GM23338 (cell line): ENCODE results near the gene FGD3. TPM values are rescaled to one million over a fixed set of nuclear protein-coding genes. Genes with fewer than 3 reads are reported as not detected.

Experiments used
- ATAC-seq: fragments of 200-7000 bp; cut with Tn5 transposase; 3 replicates; pipeline ENCODE4 v1.9.1; 2020
- DNase-seq: peaks from one replicate; pipeline ENCODE4 v3.0.0-alpha.2; 2015; ENCODE audit warnings: low spot score
- H2AFZ ChIP-seq: fragments of 200-600 bp; sonication (generic); 2 replicates; pipeline ENCODE4 v1.8.0; 2016; ENCODE audit warnings: antibody characterized with exemption, mild to moderate bottlenecking, moderate library complexity
- H3F3A ChIP-seq: fragments of 200-600 bp; sonication (generic); replicated peaks from 2 replicates; pipeline ENCODE4 v1.8.0; 2017; ENCODE audit warnings: antibody characterized with exemption, mixed run types, low read depth
- H3K27ac ChIP-seq: fragments of 200-600 bp; sonication (generic); 2 replicates; pipeline ENCODE4 v1.6.1; 2016; ENCODE audit warnings: low read depth
- H3K27me3 ChIP-seq: fragments of 200-600 bp; sonication (generic); 2 replicates; pipeline ENCODE4 v1.8.0; 2016; ENCODE audit warnings: mild to moderate bottlenecking, mixed run types, moderate library complexity; ENCODE audit not compliant: insufficient read depth
- H3K36me3 ChIP-seq: fragments of 200-600 bp; sonication (generic); 2 replicates; pipeline ENCODE4 v1.8.0; 2016; ENCODE audit warnings: mild to moderate bottlenecking; ENCODE audit not compliant: insufficient read depth
- H3K4me1 ChIP-seq: fragments of 200-600 bp; sonication (generic); 2 replicates; pipeline ENCODE4 v1.8.0; 2016; ENCODE audit warnings: mild to moderate bottlenecking, moderate library complexity; ENCODE audit not compliant: insufficient read depth
- H3K4me2 ChIP-seq: fragments of 200-600 bp; sonication (generic); 2 replicates; pipeline ENCODE4 v1.7.1; 2017; ENCODE audit warnings: mixed run types
- H3K4me3 ChIP-seq: fragments of 200-600 bp; sonication (generic); 2 replicates; pipeline ENCODE4 v1.6.1; 2016; ENCODE audit warnings: mixed run types
- H3K79me2 ChIP-seq: fragments of 200-600 bp; sonication (generic); replicated peaks from 2 replicates; pipeline ENCODE4 v1.8.0; 2017; ENCODE audit warnings: mild to moderate bottlenecking; ENCODE audit not compliant: insufficient read depth
- H3K9me2 ChIP-seq: fragments of 200-600 bp; sonication (generic); 2 replicates; pipeline ENCODE4 v1.8.0; 2017; ENCODE audit not compliant: insufficient read depth
- H4K20me1 ChIP-seq: fragments of 200-600 bp; sonication (generic); replicated peaks from 2 replicates; pipeline ENCODE4 v1.8.0; 2017; ENCODE audit warnings: mild to moderate bottlenecking; ENCODE audit not compliant: insufficient read depth
- H3K27ac Mint-ChIP-seq: 2 replicates; pipeline ENCODE4 v1.8.0; 2020; ENCODE audit warnings: inconsistent platforms, mild to moderate bottlenecking, moderate library complexity, mixed read lengths
- H3K27me3 Mint-ChIP-seq: 3 replicates; pipeline ENCODE4 v1.8.0; 2022; ENCODE audit warnings: low read depth, mild to moderate bottlenecking, moderate library complexity, mixed read lengths, inconsistent platforms; ENCODE audit not compliant: insufficient read depth, poor library complexity
- H3K36me3 Mint-ChIP-seq: 3 replicates; pipeline ENCODE4 v1.8.0; 2021; ENCODE audit warnings: low read depth, mild to moderate bottlenecking, inconsistent platforms, moderate library complexity, mixed read lengths
- H3K4me1 Mint-ChIP-seq: 3 replicates; pipeline ENCODE4 v1.8.0; 2020; ENCODE audit warnings: mild to moderate bottlenecking, inconsistent platforms, mixed read lengths
- H3K4me3 Mint-ChIP-seq: 3 replicates; pipeline ENCODE4 v1.8.0; 2021; ENCODE audit warnings: moderate library complexity, mild to moderate bottlenecking, inconsistent platforms, mixed read lengths
- H3K9me3 Mint-ChIP-seq: 3 replicates; pipeline ENCODE4 v1.8.0; 2020; ENCODE audit warnings: moderate library complexity, mild to moderate bottlenecking, inconsistent platforms, mixed read lengths
- CREB1 ChIP-seq: fragments of 250-450 bp; sonication (Bioruptor Pico); IDR thresholded peaks from 2 replicates; pipeline ENCODE4 v1.5.0; 2020; ENCODE audit warnings: low read depth, mild to moderate bottlenecking, moderate library complexity
- EZH2 ChIP-seq: fragments of 200-600 bp; sonication (generic); IDR thresholded peaks from one replicate; pipeline ENCODE4 v1.8.0; 2017; ENCODE audit warnings: antibody characterized with exemption, mild to moderate bottlenecking, low read depth; ENCODE audit not compliant: unreplicated experiment
- EZH2phosphoT487 ChIP-seq: fragments of 200-600 bp; sonication (generic); IDR thresholded peaks from one replicate; pipeline ENCODE4 v1.8.1; 2018; ENCODE audit warnings: antibody characterized with exemption; ENCODE audit not compliant: unreplicated experiment
- JUNB ChIP-seq: IDR thresholded peaks from one replicate; pipeline ENCODE4 v1.6.1; 2016; ENCODE audit warnings: antibody characterized with exemption; ENCODE audit not compliant: unreplicated experiment
- NANOG ChIP-seq: IDR thresholded peaks from 2 replicates; pipeline ENCODE4 v1.6.1; 2016; ENCODE audit warnings: antibody characterized with exemption, borderline replicate concordance
- POLR2AphosphoS5 ChIP-seq: IDR thresholded peaks from 2 replicates; pipeline ENCODE4 v1.6.1; 2016; ENCODE audit warnings: antibody characterized with exemption, low read depth
- STAT1 ChIP-seq: IDR thresholded peaks from one replicate; pipeline ENCODE4 v1.6.1; 2016; ENCODE audit warnings: antibody characterized with exemption; ENCODE audit not compliant: unreplicated experiment
- ZNF114 ChIP-seq: fragments of 250-450 bp; sonication (Bioruptor Pico); IDR thresholded peaks from 2 replicates; pipeline ENCODE4 v1.5.0; 2020; ENCODE audit warnings: mild to moderate bottlenecking, moderate library complexity
- ZNF331 ChIP-seq: fragments of 250-450 bp; sonication (Bioruptor Pico); IDR thresholded peaks from 2 replicates; pipeline ENCODE4 v1.5.0; 2020; ENCODE audit warnings: low read depth, mild to moderate bottlenecking, moderate library complexity
- polyA plus RNA-seq: library from polyadenylated mRNA; unstranded; fragments of >200 nt; fragmentation: Nextera tagmentation; extraction: Ambion mirVana; gene quantifications from 2 replicates; pipeline ENCODE4 v1.2.1, GENCODE V29; 2016
- total RNA-seq: library from RNA; depleted of rRNA; stranded (reverse); fragments of >200 nt; shearing (Covaris generic); gene quantifications from 2 replicates; pipeline ENCODE4 v1.2.3, GENCODE V29; 2014
- TF ChIP-seq, protein P1 (sequence below), 2 experiments: fragments of 200-600 bp in 1 of 2; sonication (generic) in 1 of 2; conservative IDR thresholded peaks; 2 replicates each; pipeline versions ENCODE4 v1.5.1 to v1.6.1; 2016 to 2017; ENCODE audit warnings: antibody characterized with exemption in 2 of 2, low read depth in 2 of 2, mild to moderate bottlenecking in 2 of 2, moderate library complexity in 1 of 2
- TF ChIP-seq, protein P2 (sequence below): IDR thresholded peaks from 2 replicates; pipeline ENCODE4 v1.6.1; 2016; ENCODE audit warnings: antibody characterized with exemption
- TF ChIP-seq, protein P3 (sequence below): fragments of 250-450 bp; sonication (Bioruptor Pico); IDR thresholded peaks from 2 replicates; pipeline ENCODE4 v1.5.0; 2020; ENCODE audit warnings: mild to moderate bottlenecking, moderate library complexity
- TF ChIP-seq, protein P4 (sequence below): IDR thresholded peaks from one replicate; pipeline ENCODE4 v1.6.1; 2018; ENCODE audit warnings: antibody characterized with exemption; ENCODE audit not compliant: unreplicated experiment

The FGD3 gene
- total and polyA plus RNA-seq, 2 experiments from 2014 or later: 0.95 to 1.7 TPM

DNA sequence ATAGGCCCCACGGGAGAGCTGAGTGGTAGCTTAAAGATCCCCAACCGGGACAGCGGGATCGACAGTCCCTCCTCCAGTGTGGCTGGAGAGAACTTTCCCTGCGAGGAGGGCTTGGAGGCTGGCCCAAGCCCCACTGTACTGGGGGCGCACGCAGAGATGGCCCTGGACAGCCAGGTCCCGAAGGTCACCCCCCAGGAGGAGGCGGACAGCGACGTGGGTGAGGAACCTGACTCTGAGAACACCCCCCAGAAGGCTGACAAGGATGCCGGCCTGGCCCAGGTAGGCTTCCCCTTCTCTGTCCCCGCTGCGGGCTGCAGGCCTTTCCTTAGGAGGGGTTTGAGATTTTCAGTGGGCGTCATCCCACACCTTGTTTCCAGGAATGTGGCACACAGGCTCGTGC, 29.1 kb downstream of the FGD3 start (continued):
- TF ChIP-seq, protein P1, sequence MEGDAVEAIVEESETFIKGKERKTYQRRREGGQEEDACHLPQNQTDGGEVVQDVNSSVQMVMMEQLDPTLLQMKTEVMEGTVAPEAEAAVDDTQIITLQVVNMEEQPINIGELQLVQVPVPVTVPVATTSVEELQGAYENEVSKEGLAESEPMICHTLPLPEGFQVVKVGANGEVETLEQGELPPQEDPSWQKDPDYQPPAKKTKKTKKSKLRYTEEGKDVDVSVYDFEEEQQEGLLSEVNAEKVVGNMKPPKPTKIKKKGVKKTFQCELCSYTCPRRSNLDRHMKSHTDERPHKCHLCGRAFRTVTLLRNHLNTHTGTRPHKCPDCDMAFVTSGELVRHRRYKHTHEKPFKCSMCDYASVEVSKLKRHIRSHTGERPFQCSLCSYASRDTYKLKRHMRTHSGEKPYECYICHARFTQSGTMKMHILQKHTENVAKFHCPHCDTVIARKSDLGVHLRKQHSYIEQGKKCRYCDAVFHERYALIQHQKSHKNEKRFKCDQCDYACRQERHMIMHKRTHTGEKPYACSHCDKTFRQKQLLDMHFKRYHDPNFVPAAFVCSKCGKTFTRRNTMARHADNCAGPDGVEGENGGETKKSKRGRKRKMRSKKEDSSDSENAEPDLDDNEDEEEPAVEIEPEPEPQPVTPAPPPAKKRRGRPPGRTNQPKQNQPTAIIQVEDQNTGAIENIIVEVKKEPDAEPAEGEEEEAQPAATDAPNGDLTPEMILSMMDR (conservative IDR thresholded peaks at IDR 0.05; ENCODE audit: low read depth in 2 of 2): no peak

DNA sequence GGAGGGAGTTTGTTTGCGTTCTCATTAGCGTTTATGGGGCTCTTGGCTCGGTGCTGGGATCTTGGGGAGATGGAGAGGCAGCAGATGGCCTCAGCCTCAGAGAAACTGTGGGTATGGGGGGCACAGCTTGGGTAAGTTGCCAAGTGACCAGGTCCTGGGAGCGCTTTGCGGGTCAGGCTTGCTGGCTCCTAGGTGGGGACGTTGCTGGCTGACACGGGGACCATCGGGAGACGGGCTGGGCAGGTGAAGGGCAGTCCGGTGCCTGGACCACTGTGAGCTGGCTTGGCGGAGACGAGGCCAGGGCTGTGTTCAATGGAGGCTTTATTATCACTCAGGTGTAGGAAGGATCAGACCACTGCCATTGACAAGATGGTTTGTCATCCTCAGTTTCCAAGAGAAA, 30.0 kb downstream of the FGD3 start:
- no peak overlapping the region for H3K27ac Mint-ChIP-seq
- Histone ChIP-seq H3K79me2 (no peaks in the 10 kb centered on the region), H3K4me3 (no peak overlapping the region), H3K9me2 (no peaks in the 10 kb centered on the region), H3K4me2 (no peak overlapping the region), H2AFZ (no peak overlapping the region), H3K4me1 (peaks cover 16% of the 10 kb centered on the region), H3F3A (no peaks in the 10 kb centered on the region), H3K27ac (no peak overlapping the region), H3K36me3 (peaks cover 7% of the 10 kb centered on the region), H3K27me3 (no peaks in the 10 kb centered on the region), H4K20me1 (no peaks in the 10 kb centered on the region)
- H3K9me3 Mint-ChIP-seq: peaks cover 33% of the 10 kb centered on the region
- H3K4me1 Mint-ChIP-seq: peaks cover 32% of the 10 kb centered on the region
- TF ChIP-seq NANOG (no peak), JUNB (no peak), ZNF114 (no peak), CREB1 (CRISPR knock-in tag) (no peak), EZH2phosphoT487 (no peak), POLR2AphosphoS5 (no peak), EZH2 (no peak), STAT1 (no peak), ZNF331 (no peak)
- TF ChIP-seq, protein P2, sequence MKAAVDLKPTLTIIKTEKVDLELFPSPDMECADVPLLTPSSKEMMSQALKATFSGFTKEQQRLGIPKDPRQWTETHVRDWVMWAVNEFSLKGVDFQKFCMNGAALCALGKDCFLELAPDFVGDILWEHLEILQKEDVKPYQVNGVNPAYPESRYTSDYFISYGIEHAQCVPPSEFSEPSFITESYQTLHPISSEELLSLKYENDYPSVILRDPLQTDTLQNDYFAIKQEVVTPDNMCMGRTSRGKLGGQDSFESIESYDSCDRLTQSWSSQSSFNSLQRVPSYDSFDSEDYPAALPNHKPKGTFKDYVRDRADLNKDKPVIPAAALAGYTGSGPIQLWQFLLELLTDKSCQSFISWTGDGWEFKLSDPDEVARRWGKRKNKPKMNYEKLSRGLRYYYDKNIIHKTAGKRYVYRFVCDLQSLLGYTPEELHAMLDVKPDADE: no peak
- TF ChIP-seq, protein P3, sequence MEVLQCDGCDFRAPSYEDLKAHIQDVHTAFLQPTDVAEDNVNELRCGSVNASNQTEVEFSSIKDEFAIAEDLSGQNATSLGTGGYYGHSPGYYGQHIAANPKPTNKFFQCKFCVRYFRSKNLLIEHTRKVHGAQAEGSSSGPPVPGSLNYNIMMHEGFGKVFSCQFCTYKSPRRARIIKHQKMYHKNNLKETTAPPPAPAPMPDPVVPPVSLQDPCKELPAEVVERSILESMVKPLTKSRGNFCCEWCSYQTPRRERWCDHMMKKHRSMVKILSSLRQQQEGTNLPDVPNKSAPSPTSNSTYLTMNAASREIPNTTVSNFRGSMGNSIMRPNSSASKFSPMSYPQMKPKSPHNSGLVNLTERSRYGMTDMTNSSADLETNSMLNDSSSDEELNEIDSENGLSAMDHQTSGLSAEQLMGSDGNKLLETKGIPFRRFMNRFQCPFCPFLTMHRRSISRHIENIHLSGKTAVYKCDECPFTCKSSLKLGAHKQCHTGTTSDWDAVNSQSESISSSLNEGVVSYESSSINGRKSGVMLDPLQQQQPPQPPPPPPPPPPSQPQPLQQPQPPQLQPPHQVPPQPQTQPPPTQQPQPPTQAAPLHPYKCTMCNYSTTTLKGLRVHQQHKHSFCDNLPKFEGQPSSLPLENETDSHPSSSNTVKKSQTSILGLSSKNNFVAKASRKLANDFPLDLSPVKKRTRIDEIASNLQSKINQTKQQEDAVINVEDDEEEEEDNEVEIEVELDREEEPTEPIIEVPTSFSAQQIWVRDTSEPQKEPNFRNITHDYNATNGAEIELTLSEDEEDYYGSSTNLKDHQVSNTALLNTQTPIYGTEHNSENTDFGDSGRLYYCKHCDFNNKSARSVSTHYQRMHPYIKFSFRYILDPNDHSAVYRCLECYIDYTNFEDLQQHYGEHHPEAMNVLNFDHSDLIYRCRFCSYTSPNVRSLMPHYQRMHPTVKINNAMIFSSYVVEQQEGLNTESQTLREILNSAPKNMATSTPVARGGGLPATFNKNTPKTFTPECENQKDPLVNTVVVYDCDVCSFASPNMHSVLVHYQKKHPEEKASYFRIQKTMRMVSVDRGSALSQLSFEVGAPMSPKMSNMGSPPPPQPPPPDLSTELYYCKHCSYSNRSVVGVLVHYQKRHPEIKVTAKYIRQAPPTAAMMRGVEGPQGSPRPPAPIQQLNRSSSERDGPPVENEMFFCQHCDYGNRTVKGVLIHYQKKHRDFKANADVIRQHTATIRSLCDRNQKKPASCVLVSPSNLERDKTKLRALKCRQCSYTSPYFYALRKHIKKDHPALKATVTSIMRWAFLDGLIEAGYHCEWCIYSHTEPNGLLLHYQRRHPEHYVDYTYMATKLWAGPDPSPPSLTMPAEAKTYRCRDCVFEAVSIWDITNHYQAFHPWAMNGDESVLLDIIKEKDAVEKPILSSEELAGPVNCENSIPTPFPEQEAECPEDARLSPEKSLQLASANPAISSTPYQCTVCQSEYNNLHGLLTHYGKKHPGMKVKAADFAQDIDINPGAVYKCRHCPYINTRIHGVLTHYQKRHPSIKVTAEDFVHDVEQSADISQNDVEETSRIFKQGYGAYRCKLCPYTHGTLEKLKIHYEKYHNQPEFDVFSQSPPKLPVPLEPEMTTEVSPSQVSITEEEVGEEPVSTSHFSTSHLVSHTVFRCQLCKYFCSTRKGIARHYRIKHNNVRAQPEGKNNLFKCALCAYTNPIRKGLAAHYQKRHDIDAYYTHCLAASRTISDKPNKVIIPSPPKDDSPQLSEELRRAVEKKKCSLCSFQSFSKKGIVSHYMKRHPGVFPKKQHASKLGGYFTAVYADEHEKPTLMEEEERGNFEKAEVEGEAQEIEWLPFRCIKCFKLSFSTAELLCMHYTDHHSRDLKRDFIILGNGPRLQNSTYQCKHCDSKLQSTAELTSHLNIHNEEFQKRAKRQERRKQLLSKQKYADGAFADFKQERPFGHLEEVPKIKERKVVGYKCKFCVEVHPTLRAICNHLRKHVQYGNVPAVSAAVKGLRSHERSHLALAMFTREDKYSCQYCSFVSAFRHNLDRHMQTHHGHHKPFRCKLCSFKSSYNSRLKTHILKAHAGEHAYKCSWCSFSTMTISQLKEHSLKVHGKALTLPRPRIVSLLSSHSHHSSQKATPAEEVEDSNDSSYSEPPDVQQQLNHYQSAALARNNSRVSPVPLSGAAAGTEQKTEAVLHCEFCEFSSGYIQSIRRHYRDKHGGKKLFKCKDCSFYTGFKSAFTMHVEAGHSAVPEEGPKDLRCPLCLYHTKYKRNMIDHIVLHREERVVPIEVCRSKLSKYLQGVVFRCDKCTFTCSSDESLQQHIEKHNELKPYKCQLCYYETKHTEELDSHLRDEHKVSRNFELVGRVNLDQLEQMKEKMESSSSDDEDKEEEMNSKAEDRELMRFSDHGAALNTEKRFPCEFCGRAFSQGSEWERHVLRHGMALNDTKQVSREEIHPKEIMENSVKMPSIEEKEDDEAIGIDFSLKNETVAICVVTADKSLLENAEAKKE (CRISPR knock-in tag): no peak
- TF ChIP-seq, protein P4, sequence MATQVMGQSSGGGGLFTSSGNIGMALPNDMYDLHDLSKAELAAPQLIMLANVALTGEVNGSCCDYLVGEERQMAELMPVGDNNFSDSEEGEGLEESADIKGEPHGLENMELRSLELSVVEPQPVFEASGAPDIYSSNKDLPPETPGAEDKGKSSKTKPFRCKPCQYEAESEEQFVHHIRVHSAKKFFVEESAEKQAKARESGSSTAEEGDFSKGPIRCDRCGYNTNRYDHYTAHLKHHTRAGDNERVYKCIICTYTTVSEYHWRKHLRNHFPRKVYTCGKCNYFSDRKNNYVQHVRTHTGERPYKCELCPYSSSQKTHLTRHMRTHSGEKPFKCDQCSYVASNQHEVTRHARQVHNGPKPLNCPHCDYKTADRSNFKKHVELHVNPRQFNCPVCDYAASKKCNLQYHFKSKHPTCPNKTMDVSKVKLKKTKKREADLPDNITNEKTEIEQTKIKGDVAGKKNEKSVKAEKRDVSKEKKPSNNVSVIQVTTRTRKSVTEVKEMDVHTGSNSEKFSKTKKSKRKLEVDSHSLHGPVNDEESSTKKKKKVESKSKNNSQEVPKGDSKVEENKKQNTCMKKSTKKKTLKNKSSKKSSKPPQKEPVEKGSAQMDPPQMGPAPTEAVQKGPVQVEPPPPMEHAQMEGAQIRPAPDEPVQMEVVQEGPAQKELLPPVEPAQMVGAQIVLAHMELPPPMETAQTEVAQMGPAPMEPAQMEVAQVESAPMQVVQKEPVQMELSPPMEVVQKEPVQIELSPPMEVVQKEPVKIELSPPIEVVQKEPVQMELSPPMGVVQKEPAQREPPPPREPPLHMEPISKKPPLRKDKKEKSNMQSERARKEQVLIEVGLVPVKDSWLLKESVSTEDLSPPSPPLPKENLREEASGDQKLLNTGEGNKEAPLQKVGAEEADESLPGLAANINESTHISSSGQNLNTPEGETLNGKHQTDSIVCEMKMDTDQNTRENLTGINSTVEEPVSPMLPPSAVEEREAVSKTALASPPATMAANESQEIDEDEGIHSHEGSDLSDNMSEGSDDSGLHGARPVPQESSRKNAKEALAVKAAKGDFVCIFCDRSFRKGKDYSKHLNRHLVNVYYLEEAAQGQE: no peak
- H3K36me3 Mint-ChIP-seq: peaks cover 23% of the 10 kb centered on the region
- DNase-seq (no peak), ATAC-seq (no peak)
- no peak overlapping the region; the same call in 2 of the 3 replicates for H3K4me3 Mint-ChIP-seq
- peaks cover 5% of the 10 kb centered on the region for H3K27me3 Mint-ChIP-seq
